GM12878 (cell line): ENCODE results near the gene MAB21L4.

Source experiments
- BRCA1 ChIP-seq: IDR thresholded peaks from 2 replicates; pipeline ENCODE4 v1.6.1; 2011; ENCODE audit warnings: low read depth, low read length, improper control_type of control experiment
- EZH2 ChIP-seq: IDR thresholded peaks from 2 replicates; pipeline ENCODE4 v1.6.1; 2012; ENCODE audit warnings: low read depth, mild to moderate bottlenecking, control low read depth, inconsistent platforms, low read length, borderline replicate concordance; ENCODE audit not compliant: control insufficient read depth
- GATAD2B ChIP-seq: fragments of 450-650 bp; conservative IDR thresholded peaks from 2 replicates; pipeline ENCODE4 v1.6.1; 2017; ENCODE audit warnings: low read depth, mild to moderate bottlenecking, moderate library complexity
- NBN ChIP-seq: fragments of 450-650 bp; IDR thresholded peaks from 2 replicates; pipeline ENCODE4 v1.6.1; 2016
- NR2C1 ChIP-seq: fragments of 450-650 bp; IDR thresholded peaks from 2 replicates; pipeline ENCODE4 v1.6.1; 2017; ENCODE audit warnings: antibody characterized with exemption, mild to moderate bottlenecking, moderate library complexity
- POLR2A ChIP-seq: IDR thresholded peaks from 2 replicates; pipeline ENCODE4 v1.6.1; 2011; ENCODE audit warnings: low read depth, mild to moderate bottlenecking, low read length
- POLR2AphosphoS5 ChIP-seq: IDR thresholded peaks from 2 replicates; pipeline ENCODE4 v1.6.1; 2011; ENCODE audit warnings: mild to moderate bottlenecking, low read length, inconsistent platforms
- YY1 ChIP-seq: IDR thresholded peaks from 2 replicates; pipeline ENCODE4 v1.6.1; 2011; ENCODE audit warnings: low read depth, mild to moderate bottlenecking, low read length
- TF ChIP-seq, protein P1 (sequence below): fragments of 450-650 bp; IDR thresholded peaks from 2 replicates; pipeline ENCODE4 v1.6.1; 2017; ENCODE audit warnings: low read depth, mild to moderate bottlenecking, moderate library complexity
- TF ChIP-seq, protein P2 (sequence below), 3 experiments: IDR thresholded peaks in 2 of 3; conservative IDR thresholded peaks in 1 of 3; 2 replicates each; pipeline ENCODE4 v1.5.1; 2011; ENCODE audit warnings: low read depth in 3 of 3, low read length in 3 of 3, mild to moderate bottlenecking in 3 of 3, control low read depth in 2 of 3, moderate library complexity in 2 of 3, inconsistent platforms in 1 of 3, mixed read lengths in 1 of 3; ENCODE audit not compliant: control insufficient read depth in 2 of 3, insufficient read depth in 1 of 3; ENCODE audit errors: extremely low read depth in 1 of 3

DNA sequence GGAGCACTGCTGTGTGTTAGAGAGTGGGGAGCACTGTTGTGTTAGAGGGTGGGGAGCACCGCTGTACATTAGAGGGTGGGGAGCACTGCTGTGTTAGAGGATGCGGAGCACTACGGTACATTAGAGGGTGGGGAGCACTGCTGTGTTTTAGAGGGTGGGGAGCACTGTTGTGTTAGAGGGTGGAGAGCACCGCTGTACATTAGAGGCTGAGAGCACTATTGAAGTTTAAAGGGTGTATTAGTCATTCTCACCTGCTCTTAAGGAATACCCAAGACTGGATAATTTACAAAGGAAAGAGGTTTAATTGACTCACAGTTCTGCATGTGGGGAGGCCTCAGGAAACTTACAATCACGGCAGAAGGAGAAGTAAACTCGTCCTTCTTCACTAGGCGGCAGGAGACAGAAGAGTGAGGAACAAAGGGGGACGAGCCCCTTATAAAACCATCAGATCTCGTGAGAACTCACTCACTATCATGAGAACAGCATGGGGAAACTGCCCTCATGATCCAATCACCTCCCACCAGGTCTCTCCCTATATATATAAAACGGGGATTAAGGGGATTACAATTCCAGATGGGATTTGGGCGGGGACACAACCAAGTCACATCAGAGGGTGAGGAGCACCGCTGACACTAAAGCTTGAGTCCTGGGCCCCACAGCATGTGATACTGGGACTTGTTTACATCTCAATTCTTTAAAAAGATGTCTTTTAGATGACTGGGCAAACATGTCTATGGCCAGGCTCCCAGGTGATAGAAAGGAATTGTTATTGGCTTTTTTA lies 46.9 kb downstream of the MAB21L4 start:
- TF ChIP-seq, protein P1, sequence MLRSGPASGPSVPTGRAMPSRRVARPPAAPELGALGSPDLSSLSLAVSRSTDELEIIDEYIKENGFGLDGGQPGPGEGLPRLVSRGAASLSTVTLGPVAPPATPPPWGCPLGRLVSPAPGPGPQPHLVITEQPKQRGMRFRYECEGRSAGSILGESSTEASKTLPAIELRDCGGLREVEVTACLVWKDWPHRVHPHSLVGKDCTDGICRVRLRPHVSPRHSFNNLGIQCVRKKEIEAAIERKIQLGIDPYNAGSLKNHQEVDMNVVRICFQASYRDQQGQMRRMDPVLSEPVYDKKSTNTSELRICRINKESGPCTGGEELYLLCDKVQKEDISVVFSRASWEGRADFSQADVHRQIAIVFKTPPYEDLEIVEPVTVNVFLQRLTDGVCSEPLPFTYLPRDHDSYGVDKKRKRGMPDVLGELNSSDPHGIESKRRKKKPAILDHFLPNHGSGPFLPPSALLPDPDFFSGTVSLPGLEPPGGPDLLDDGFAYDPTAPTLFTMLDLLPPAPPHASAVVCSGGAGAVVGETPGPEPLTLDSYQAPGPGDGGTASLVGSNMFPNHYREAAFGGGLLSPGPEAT: no peak
- TF ChIP-seq EZH2 (no peak), POLR2A (no peak), POLR2AphosphoS5 (no peak), NR2C1 (no peak), BRCA1 (no peak), NBN (no peak), GATAD2B (no peak), YY1 (no peak)
- TF ChIP-seq, protein P2, sequence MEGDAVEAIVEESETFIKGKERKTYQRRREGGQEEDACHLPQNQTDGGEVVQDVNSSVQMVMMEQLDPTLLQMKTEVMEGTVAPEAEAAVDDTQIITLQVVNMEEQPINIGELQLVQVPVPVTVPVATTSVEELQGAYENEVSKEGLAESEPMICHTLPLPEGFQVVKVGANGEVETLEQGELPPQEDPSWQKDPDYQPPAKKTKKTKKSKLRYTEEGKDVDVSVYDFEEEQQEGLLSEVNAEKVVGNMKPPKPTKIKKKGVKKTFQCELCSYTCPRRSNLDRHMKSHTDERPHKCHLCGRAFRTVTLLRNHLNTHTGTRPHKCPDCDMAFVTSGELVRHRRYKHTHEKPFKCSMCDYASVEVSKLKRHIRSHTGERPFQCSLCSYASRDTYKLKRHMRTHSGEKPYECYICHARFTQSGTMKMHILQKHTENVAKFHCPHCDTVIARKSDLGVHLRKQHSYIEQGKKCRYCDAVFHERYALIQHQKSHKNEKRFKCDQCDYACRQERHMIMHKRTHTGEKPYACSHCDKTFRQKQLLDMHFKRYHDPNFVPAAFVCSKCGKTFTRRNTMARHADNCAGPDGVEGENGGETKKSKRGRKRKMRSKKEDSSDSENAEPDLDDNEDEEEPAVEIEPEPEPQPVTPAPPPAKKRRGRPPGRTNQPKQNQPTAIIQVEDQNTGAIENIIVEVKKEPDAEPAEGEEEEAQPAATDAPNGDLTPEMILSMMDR (IDR thresholded peaks at IDR 0.05 in 2 of 3, conservative IDR thresholded peaks at IDR 0.05 in 1 of 3; ENCODE audit: control insufficient read depth in 2 of 3, extremely low read depth in 1 of 3, insufficient read depth in 1 of 3, low read depth in 3 of 3, low read length in 3 of 3): no peak
